Sigmoid colon (tissue), 7 donors: ENCODE data around the gene VASP. TPM values are rescaled to one million over a fixed set of nuclear protein-coding genes. Genes with fewer than 3 reads are reported as not detected.
A peak's percentile ranks its signal among the peaks of the same experiment; 100 is the strongest.

ENCODE experiments used
- DNase-seq: peaks from one replicate; pipeline ENCODE4 v3.0.0-alpha.2; 2019
- H3K27ac ChIP-seq, 4 donors: fragments of 200-600 bp; sonication (generic); one replicate each; pipeline ENCODE4 v1.5.1; 2016 to 2019; ENCODE audit warnings: mild to moderate bottlenecking in 1 of 4
- H3K27me3 ChIP-seq, 3 donors: fragments of 200-600 bp; sonication (generic); one replicate each; pipeline ENCODE4 v1.5.1; 2019; ENCODE audit warnings: mild to moderate bottlenecking in 1 of 3
- H3K36me3 ChIP-seq, 4 donors: fragments of 200-600 bp; sonication (generic); one replicate each; pipeline ENCODE4 v1.5.1; 2016 to 2019
- H3K4me1 ChIP-seq, 4 donors: fragments of 200-600 bp; sonication (generic); one replicate each; pipeline ENCODE4 v1.5.1; 2017 to 2019
- H3K4me3 ChIP-seq, 4 donors: fragments of 200-600 bp; sonication (generic); one replicate each; pipeline ENCODE4 v1.5.1; 2017 to 2019; ENCODE audit warnings: mild to moderate bottlenecking in 2 of 4, moderate library complexity in 1 of 4
- H3K9me3 ChIP-seq, 4 donors: fragments of 200-600 bp in 3 of 4; sonication (generic) in 3 of 4; one replicate each; pipeline versions ENCODE4 v1.5.1 to v1.6.1; 2013 to 2019
- CTCF ChIP-seq, 4 experiments: fragments of 450-650 bp in 3 of 4; fragments of 200-600 bp in 1 of 4; IDR thresholded peaks; one replicate each; pipeline ENCODE4 v1.5.1; 2016 to 2019; ENCODE audit warnings: antibody characterized with exemption in 4 of 4, mild to moderate bottlenecking in 3 of 4, moderate library complexity in 2 of 4
- EP300 ChIP-seq, 4 donors: sonication (generic); formaldehyde crosslinking; IDR thresholded peaks; one replicate each; pipeline ENCODE4 v1.6.1; 2017; ENCODE audit warnings: antibody characterized with exemption in 4 of 4
- POLR2A ChIP-seq, 2 donors: fragments of 450-650 bp; IDR thresholded peaks; one replicate each; pipeline ENCODE4 v1.6.1; 2016; ENCODE audit warnings: antibody characterized with exemption in 2 of 2, mild to moderate bottlenecking in 2 of 2, moderate library complexity in 2 of 2
- POLR2AphosphoS5 ChIP-seq, 4 donors: sonication (generic); formaldehyde crosslinking; IDR thresholded peaks; one replicate each; pipeline ENCODE4 v1.6.1; 2017; ENCODE audit warnings: antibody characterized with exemption in 4 of 4
- WGBS, 2 donors: extraction: QIAGEN DNeasy Blood & Tissue Kit; methylation state at CpG; one replicate each; pipeline ENCODE4 v1.1.7; 2013; 5-methylcytosine and 5-hydroxymethylcytosine counted together
- intact Hi-C: fragments of 100-400 bp; cut with DNase I; formaldehyde crosslinking; loops from one replicate; pipeline ENCODE4 v1.15.1; 2023
- polyA plus RNA-seq, 3 donors: library from polyadenylated mRNA; stranded (reverse); fragments of 200-250 nt; gene quantifications; one replicate each; pipeline ENCODE4 v1.2.3, GENCODE V29; 2013
- total RNA-seq, 4 donors: library from RNA; depleted of rRNA; stranded (reverse); fragments of >200 nt; gene quantifications; one replicate each; pipeline ENCODE4 v1.1.0, GENCODE V29; 2016
- donor health status: healthy with polysubstance abuse.
- donor health status: Bipolar disorder and iron deficiency.
- donor health status: healthy.

VASP gene
- total and polyA plus RNA-seq, 7 donors = 101 to 223 (median 160) TPM

GRCh38 chr19:45523642-45524256 is 16.5 kb downstream of the VASP start:
- Histone ChIP-seq H3K4me1 (peaks cover 0 to 13% (median 11%) of the 10 kb centered on the region in 4 donors), H3K27me3 (no peaks in the 10 kb centered on the region), H3K27ac (peak overlapping the region; percentile 30 to 54 (median 47)), H3K36me3 (peaks cover 32 to 88% (median 65%) of the 10 kb centered on the region in 4 donors), H3K4me3 (no peak overlapping the region), H3K9me3 (no peaks in the 10 kb centered on the region)
- TF ChIP-seq POLR2AphosphoS5 (IDR thresholded peaks at IDR 0.05) (peak in 1 of 4 donors; percentile 6), POLR2A (IDR thresholded peaks at IDR 0.05) (no peak), CTCF (IDR thresholded peaks at IDR 0.05) (peak; percentile 83 to 96 (median 92)), EP300 (IDR thresholded peaks at IDR 0.05) (no peak)
- 61 to 71% methylated on average over 9 of the region's 9 CpGs for WGBS, 2 donors
- peak; percentile 92 for DNase-seq
- intact Hi-C loops = loop anchor here (1.0 to 5.0 kb wide), 2 partner anchors 34 to 120 kb away; no protein-coding TSS in a partner anchor

- 92 to 95% methylated on average over 15 of the region's 15 CpGs for WGBS, 2 donors
- Histone ChIP-seq H3K27ac (peak overlapping the region; percentile 3 to 47 (median 38)), H3K4me3 (no peak overlapping the region), H3K27me3 (peaks cover 0 to 3% (median 0%) of the 10 kb centered on the region in 3 donors), H3K9me3 (no peaks in the 10 kb centered on the region), H3K36me3 (peaks cover 32 to 79% (median 58%) of the 10 kb centered on the region in 4 donors), H3K4me1 (peaks cover 0 to 22% (median 20%) of the 10 kb centered on the region in 4 donors)
- TF ChIP-seq EP300 (IDR thresholded peaks at IDR 0.05) (no peak), POLR2AphosphoS5 (IDR thresholded peaks at IDR 0.05) (no peak), POLR2A (IDR thresholded peaks at IDR 0.05) (no peak), CTCF (IDR thresholded peaks at IDR 0.05) (no peak)
- intact Hi-C loops = loop anchor here (5.0 kb wide), 2 partner anchors 33 to 43 kb away; no protein-coding TSS in a partner anchor
- DNase-seq = no peak
Observed at GRCh38 chr19:45524575-45525129, 17.4 kb downstream of the VASP start.

GRCh38 chr19:45526143-45526542 is 18.9 kb downstream of the VASP start:
- peak; percentile 83 for DNase-seq
- WGBS, 2 donors = 74 to 76% methylated on average over 9 of the region's 9 CpGs
- peak in 1 of 4 donors; percentile 19 for TF ChIP-seq POLR2AphosphoS5 (IDR thresholded peaks at IDR 0.05)
- no peak for TF ChIP-seq EP300 (IDR thresholded peaks at IDR 0.05)

GRCh38 chr19:45526971-45527370 is 19.7 kb downstream of the VASP start:
- DNase-seq = no peak
- intact Hi-C loops = loop anchor here (5.0 kb wide), 1 partner anchor 40 kb away; no protein-coding TSS in a partner anchor
- peaks cover 0 to 14% (median 0%) of the 10 kb centered on the region in 3 donors for H3K27me3 ChIP-seq
- WGBS, 2 donors = 87 to 91% methylated on average over 4 of the region's 4 CpGs
- peaks cover 0 to 23% (median 20%) of the 10 kb centered on the region in 4 donors for H3K4me1 ChIP-seq
- peak overlapping the region in 2 of 4 donors; percentile 40 to 47 for H3K27ac ChIP-seq
- H3K9me3 ChIP-seq = no peaks in the 10 kb centered on the region
- H3K36me3 ChIP-seq = peaks cover 19 to 56% (median 37%) of the 10 kb centered on the region in 4 donors
- TF ChIP-seq CTCF (IDR thresholded peaks at IDR 0.05) (no peak), POLR2AphosphoS5 (IDR thresholded peaks at IDR 0.05) (no peak), EP300 (IDR thresholded peaks at IDR 0.05) (no peak), POLR2A (IDR thresholded peaks at IDR 0.05) (no peak)
- no peak overlapping the region for H3K4me3 ChIP-seq

More at GRCh38 chr19:45526143-45526542, 18.9 kb downstream of the VASP start:
- Histone ChIP-seq H3K36me3 (peaks cover 26 to 64% (median 45%) of the 10 kb centered on the region in 4 donors), H3K4me3 (no peak overlapping the region), H3K9me3 (no peaks in the 10 kb centered on the region), H3K4me1 (peaks cover 0 to 23% (median 20%) of the 10 kb centered on the region in 4 donors), H3K27ac (peak overlapping the region in 3 of 4 donors; percentile 3 to 47 (median 42)), H3K27me3 (peaks cover 0 to 11% (median 0%) of the 10 kb centered on the region in 3 donors)
- intact Hi-C loops = loop anchor here (5.0 kb wide), 1 partner anchor 41 kb away; no protein-coding TSS in a partner anchor

- Histone ChIP-seq H3K9me3 (no peaks in the 10 kb centered on the region), H3K4me1 (peaks cover 0 to 23% (median 20%) of the 10 kb centered on the region in 4 donors), H3K36me3 (peaks cover 12 to 49% (median 29%) of the 10 kb centered on the region in 4 donors), H3K27ac (peak overlapping the region in 1 of 4 donors; percentile 40), H3K27me3 (peaks cover 0 to 14% (median 0%) of the 10 kb centered on the region in 3 donors), H3K4me3 (no peak overlapping the region)
- intact Hi-C loops = loop anchor here (5.0 kb wide), 1 partner anchor 40 kb away; no protein-coding TSS in a partner anchor
- DNase-seq = no peak
- TF ChIP-seq CTCF (IDR thresholded peaks at IDR 0.05) (no peak), POLR2AphosphoS5 (IDR thresholded peaks at IDR 0.05) (peak in 1 of 4 donors; percentile 2)
- 82 to 86% methylated on average over 15 of the region's 15 CpGs for WGBS, 2 donors
Observed at GRCh38 chr19:45527731-45528130, 20.5 kb downstream of the VASP start.
